Measurements from ENCODE around the gene FAM222A.

- no peak for TF ChIP-seq POLR2A (IDR thresholded peaks at IDR 0.05; ENCODE audit: low read length)
- TF ChIP-seq GATA1 (IDR thresholded peaks at IDR 0.05; ENCODE audit: low read depth, low read length): no peak
Measured at GRCh38 chr12:109693653-109694600, 19.7 kb upstream of the FAM222A start.

Measured in erythroblast (primary cell).